Sigmoid colon (tissue), 3 donors: ENCODE results near the gene NKX3-2.

Source experiments
- POLR2A ChIP-seq, 2 donors: fragments of 450-650 bp; IDR thresholded peaks; one replicate each; pipeline ENCODE4 v1.6.1; 2016; ENCODE audit warnings: antibody characterized with exemption in 2 of 2, mild to moderate bottlenecking in 2 of 2, moderate library complexity in 2 of 2
- TF ChIP-seq, protein P1 (sequence below), 4 experiments: fragments of 450-650 bp in 3 of 4; fragments of 200-600 bp in 1 of 4; IDR thresholded peaks; one replicate each; pipeline ENCODE4 v1.5.1; 2016 to 2019; ENCODE audit warnings: antibody characterized with exemption in 4 of 4, mild to moderate bottlenecking in 3 of 4, moderate library complexity in 2 of 4

DNA sequence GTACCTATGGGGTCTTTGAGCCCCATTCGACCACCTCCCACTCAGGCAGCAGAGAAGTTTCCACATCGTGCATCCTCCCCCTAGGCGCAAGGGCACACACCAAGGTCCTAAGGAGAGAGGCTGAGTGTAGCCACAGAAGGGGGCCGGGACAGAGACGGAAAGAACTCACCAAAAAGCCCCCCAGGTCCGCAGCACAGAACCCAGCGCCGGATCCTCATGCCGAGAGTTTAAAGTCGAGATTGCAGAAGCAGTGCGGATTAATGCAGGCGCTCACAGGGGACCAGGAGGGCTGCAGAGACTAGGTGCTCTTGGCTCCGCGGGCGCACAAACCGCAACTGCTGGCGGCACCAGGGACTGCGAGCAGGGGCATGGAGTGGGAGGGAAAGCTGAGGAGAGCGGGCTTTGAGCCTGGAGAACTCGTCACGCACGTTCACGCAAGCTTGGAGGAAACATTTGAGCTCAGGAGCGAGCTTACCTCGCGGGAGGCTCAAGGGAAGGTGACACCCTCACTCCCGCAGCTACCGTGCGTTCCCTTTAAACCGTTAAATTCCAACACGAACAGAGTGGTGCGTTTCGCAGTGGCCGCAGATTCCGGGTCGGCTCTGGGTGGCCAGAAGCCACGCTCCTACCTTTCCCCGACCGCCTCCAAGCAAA is 8.5 kb downstream of the NKX3-2 start:
- TF ChIP-seq, protein P1, sequence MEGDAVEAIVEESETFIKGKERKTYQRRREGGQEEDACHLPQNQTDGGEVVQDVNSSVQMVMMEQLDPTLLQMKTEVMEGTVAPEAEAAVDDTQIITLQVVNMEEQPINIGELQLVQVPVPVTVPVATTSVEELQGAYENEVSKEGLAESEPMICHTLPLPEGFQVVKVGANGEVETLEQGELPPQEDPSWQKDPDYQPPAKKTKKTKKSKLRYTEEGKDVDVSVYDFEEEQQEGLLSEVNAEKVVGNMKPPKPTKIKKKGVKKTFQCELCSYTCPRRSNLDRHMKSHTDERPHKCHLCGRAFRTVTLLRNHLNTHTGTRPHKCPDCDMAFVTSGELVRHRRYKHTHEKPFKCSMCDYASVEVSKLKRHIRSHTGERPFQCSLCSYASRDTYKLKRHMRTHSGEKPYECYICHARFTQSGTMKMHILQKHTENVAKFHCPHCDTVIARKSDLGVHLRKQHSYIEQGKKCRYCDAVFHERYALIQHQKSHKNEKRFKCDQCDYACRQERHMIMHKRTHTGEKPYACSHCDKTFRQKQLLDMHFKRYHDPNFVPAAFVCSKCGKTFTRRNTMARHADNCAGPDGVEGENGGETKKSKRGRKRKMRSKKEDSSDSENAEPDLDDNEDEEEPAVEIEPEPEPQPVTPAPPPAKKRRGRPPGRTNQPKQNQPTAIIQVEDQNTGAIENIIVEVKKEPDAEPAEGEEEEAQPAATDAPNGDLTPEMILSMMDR (IDR thresholded peaks at IDR 0.05), result no peak
- no peak for TF ChIP-seq POLR2A (IDR thresholded peaks at IDR 0.05)
